Endothelial cell of umbilical vein (primary cell): ENCODE data around the gene ERBB4. TPM values are rescaled to one million over a fixed set of nuclear protein-coding genes. Genes with fewer than 3 reads are reported as not detected.

Experiments
- BruUV-seq: library from RNA; stranded (reverse); fragments of 400-500 nt; replicated peaks from 2 replicates; lab custom pipeline; 2021; lab: Mats Ljungman, UMichigan
- CTCF ChIA-PET: fragments of 300-600, 350-600 bp; sonication (Branson Sonifier 250); formaldehyde crosslinking; loops from one replicate; lab custom pipeline; 2021; ENCODE audit warnings: antibody characterized with exemption, inconsistent platforms; lab: Charles Lee
- POLR2A ChIA-PET: fragments of 300-600, 350-600 bp; sonication (Branson Sonifier 250); formaldehyde crosslinking; loops from one replicate; lab custom pipeline; 2021; ENCODE audit warnings: antibody characterized with exemption, inconsistent platforms; lab: Charles Lee
- DNase-seq: peaks from one replicate; pipeline ENCODE4 v3.0.0-alpha.2; 2011; ENCODE audit warnings: low read depth, low spot score
- FAIRE-seq: peaks from 2 replicates; lab custom pipeline; 2011; peaks lifted over from hg19 to GRCh38; lab: Jason Lieb, UNC
- H2AFZ ChIP-seq: 2 replicates; pipeline ENCODE4 v1.6.0; 2012; ENCODE audit warnings: low read depth, low read length, control low read depth, inconsistent platforms
- H3K27ac ChIP-seq: 2 replicates; pipeline ENCODE4 v1.5.1; 2011; ENCODE audit warnings: low read depth, mild to moderate bottlenecking, control low read depth, low read length, moderate library complexity; ENCODE audit not compliant: insufficient read depth
- H3K27me3 ChIP-seq, 2 experiments: 2 replicates each; pipeline versions ENCODE4 v1.6.0 to v1.6.1; 2011; ENCODE audit warnings: low read length in 2 of 2, mixed read lengths in 1 of 2; ENCODE audit not compliant: control insufficient read depth in 2 of 2, insufficient read depth in 2 of 2
- H3K36me3 ChIP-seq, 2 experiments: 2 replicates in 1 of 2; 3 replicates in 1 of 2; pipeline ENCODE4 v1.5.1; 2011; ENCODE audit warnings: low read length in 2 of 2, mild to moderate bottlenecking in 1 of 2, moderate library complexity in 1 of 2; ENCODE audit not compliant: control insufficient read depth in 2 of 2, insufficient read depth in 2 of 2; ENCODE audit errors: extremely low read depth in 1 of 2
- H3K4me1 ChIP-seq: 3 replicates; pipeline ENCODE4 v1.5.1; 2011; ENCODE audit warnings: mild to moderate bottlenecking, low read length; ENCODE audit not compliant: control insufficient read depth, insufficient read depth; ENCODE audit errors: extremely low read depth
- H3K4me2 ChIP-seq: 2 replicates; pipeline ENCODE4 v1.6.1; 2011; ENCODE audit warnings: low read length, control low read depth, mixed read lengths; ENCODE audit not compliant: insufficient read depth
- H3K4me3 ChIP-seq, 3 experiments: fragments of 200-600 bp in 1 of 3; sonication (generic), shearing (Covaris generic) in 1 of 3; replicated peaks in 1 of 3; 2 replicates each; pipeline ENCODE4 v1.5.1; 2011 to 2016; ENCODE audit warnings: control low read depth in 3 of 3, low read length in 3 of 3, mild to moderate bottlenecking in 2 of 3, inconsistent platforms in 1 of 3, low read depth in 1 of 3, moderate library complexity in 1 of 3; ENCODE audit not compliant: insufficient read depth in 1 of 3
- H3K79me2 ChIP-seq: 2 replicates; pipeline ENCODE4 v1.6.0; 2012; ENCODE audit warnings: low read length, inconsistent platforms; ENCODE audit not compliant: control insufficient read depth, insufficient read depth
- H3K9ac ChIP-seq: replicated peaks from 2 replicates; pipeline ENCODE3; 2011; ENCODE audit warnings: low read length, control low read depth; ENCODE audit not compliant: insufficient read depth; ENCODE audit errors: extremely low read depth
- H3K9me1 ChIP-seq: replicated peaks from 3 replicates; pipeline ENCODE4 v1.6.0; 2011; ENCODE audit warnings: mild to moderate bottlenecking, low read length; ENCODE audit not compliant: control insufficient read depth, insufficient read depth; ENCODE audit errors: extremely low read depth
- H3K9me3 ChIP-seq: replicated peaks from 2 replicates; pipeline ENCODE4 v1.5.1; 2012; ENCODE audit warnings: low read length, inconsistent platforms; ENCODE audit not compliant: control insufficient read depth, insufficient read depth
- H4K20me1 ChIP-seq: replicated peaks from 2 replicates; pipeline ENCODE3; 2011; ENCODE audit warnings: mild to moderate bottlenecking, low read length; ENCODE audit not compliant: control insufficient read depth, insufficient read depth; ENCODE audit errors: extremely low read depth
- CTCF ChIP-seq, 2 donors: IDR thresholded peaks; 1 replicate in 1 of 2; 2 replicates in 1 of 2; pipeline ENCODE4 v1.5.1; 2011; ENCODE audit warnings: low read length in 2 of 2, mild to moderate bottlenecking in 2 of 2, moderate library complexity in 2 of 2, control low read depth in 1 of 2, inconsistent platforms in 1 of 2, low read depth in 1 of 2; ENCODE audit not compliant: insufficient read depth in 1 of 2; ENCODE audit errors: extremely low read depth in 1 of 2
- EZH2 ChIP-seq: IDR thresholded peaks from 2 replicates; pipeline ENCODE4 v1.6.1; 2012; ENCODE audit warnings: borderline replicate concordance, low read depth, mild to moderate bottlenecking, moderate library complexity, low read length, inconsistent platforms; ENCODE audit not compliant: severe bottlenecking
- FOS ChIP-seq: IDR thresholded peaks from 2 replicates; pipeline ENCODE4 v1.6.1; 2011; ENCODE audit warnings: mild to moderate bottlenecking, low read length, moderate library complexity, borderline replicate concordance; ENCODE audit not compliant: insufficient read depth
- GATA2 ChIP-seq: IDR thresholded peaks from 2 replicates; pipeline ENCODE4 v1.7.0; 2011; ENCODE audit warnings: low read depth, mild to moderate bottlenecking, moderate library complexity, mixed read lengths, low read length; ENCODE audit not compliant: insufficient read length, insufficient read depth
- JUN ChIP-seq: IDR thresholded peaks from 2 replicates; pipeline ENCODE4 v1.6.1; 2011; ENCODE audit warnings: borderline replicate concordance, low read depth; ENCODE audit not compliant: insufficient read length, insufficient read depth
- MAX ChIP-seq: IDR thresholded peaks from 2 replicates; pipeline ENCODE4 v1.6.1; 2011; ENCODE audit not compliant: insufficient read depth, insufficient read length
- MYC ChIP-seq: IDR thresholded peaks from one replicate; pipeline ENCODE4 v1.6.1; 2011; ENCODE audit warnings: mild to moderate bottlenecking, low read depth, low read length
- POLR2A ChIP-seq: IDR thresholded peaks from 2 replicates; pipeline ENCODE4 v1.6.1; 2012; ENCODE audit warnings: low read depth, mild to moderate bottlenecking, control low read depth, low read length
- POLR2AphosphoS5 ChIP-seq: IDR thresholded peaks from 2 replicates; pipeline ENCODE4 v1.6.1; 2012; ENCODE audit warnings: low read depth, mild to moderate bottlenecking, control low read depth, low read length, moderate library complexity; ENCODE audit not compliant: insufficient read depth
- dilution Hi-C: fragments of 300-500 bp; cut with MboI; formaldehyde crosslinking; loops from one replicate; pipeline ENCODE4 v1.15.0; 2019; ENCODE audit warnings: low sequenced_read_pairs; ENCODE audit not compliant: extremely low pct_ligation_motif_present
- intact Hi-C: fragments of 100-400 bp; cut with micrococcal nuclease; formaldehyde crosslinking; loops from one replicate; pipeline ENCODE4 v1.10.0; 2022
- polyA plus RNA-seq, 4 experiments: library from polyadenylated mRNA; depleted of rRNA in 3 of 4; stranded (reverse) in 3 of 4; unstranded in 1 of 4; fragments of >200 nt; gene quantifications; 2 replicates each; pipeline versions ENCODE4 v1.2.1 to v1.2.3, GENCODE V29; 2011 to 2012; ENCODE audit warnings: missing spikeins in 1 of 4
- total RNA-seq: library from RNA; stranded (reverse); gene quantifications from 2 replicates; pipeline ENCODE4 v1.2.3, GENCODE V29; 2021

The ERBB4 gene
- total and polyA plus RNA-seq, 2 donors (not counting 3 experiments of a cell fraction or from before 2014, with no cell fraction given): 0.01 to 0.27 TPM

DNA sequence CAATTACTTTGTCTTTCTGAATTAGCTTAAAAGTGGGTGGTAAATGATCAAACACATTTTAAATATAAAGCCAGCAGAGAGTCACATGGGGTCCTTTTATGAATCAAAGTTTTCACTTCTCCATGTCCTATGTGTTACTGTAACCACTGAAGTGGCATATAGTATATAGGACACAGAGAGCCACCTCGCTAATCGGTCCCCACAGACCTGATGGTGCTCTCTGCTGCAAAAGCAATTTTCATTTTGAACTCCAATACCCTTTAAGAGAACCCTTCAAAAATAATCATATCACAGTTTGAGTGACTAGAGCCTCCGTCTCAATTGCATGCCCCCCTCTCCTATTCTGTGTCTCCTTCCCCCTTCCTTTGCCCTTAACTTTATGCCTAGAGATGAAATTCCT is 272.8 kb downstream of the ERBB4 start:
- intact Hi-C loops (no loop called here), dilution Hi-C loops (no loop called here)
- no peaks in the 10 kb centered on the region for H4K20me1 ChIP-seq
- H3K9me3 ChIP-seq: no peaks in the 10 kb centered on the region
- H3K27ac ChIP-seq: no peak overlapping the region
- H3K79me2 ChIP-seq: no peaks in the 10 kb centered on the region
- CTCF ChIA-PET: interaction anchor here (0.8 kb wide), 1 partner anchor 386 kb away, joined by 3 read pairs; no protein-coding TSS in a partner anchor
- no peaks in the 10 kb centered on the region for H3K9me1 ChIP-seq
- no peak overlapping the region for H2AFZ ChIP-seq
- FAIRE-seq: no peak
- POLR2A ChIA-PET: no interaction called here
- BruUV-seq: no TSS peak
- no peaks in the 10 kb centered on the region for H3K27me3 ChIP-seq
- TF ChIP-seq CTCF (IDR thresholded peaks at IDR 0.05; ENCODE audit: extremely low read depth in 1 of 2, insufficient read depth in 1 of 2, low read depth in 1 of 2, low read length in 2 of 2) (no peak), POLR2A (no peak), POLR2AphosphoS5 (no peak), GATA2 (no peak), JUN (no peak), EZH2 (no peak), FOS (no peak), MAX (no peak), MYC (no peak)
- H3K4me1 ChIP-seq: no peaks in the 10 kb centered on the region
- no peak overlapping the region for H3K9ac ChIP-seq
- H3K36me3 ChIP-seq: no peaks in the 10 kb centered on the region
- DNase-seq: no peak
- no peak overlapping the region for H3K4me3 ChIP-seq
- H3K4me2 ChIP-seq: no peak overlapping the region
